Measurements from ENCODE around the gene SGPL1.

The SGPL1 gene

DNA sequence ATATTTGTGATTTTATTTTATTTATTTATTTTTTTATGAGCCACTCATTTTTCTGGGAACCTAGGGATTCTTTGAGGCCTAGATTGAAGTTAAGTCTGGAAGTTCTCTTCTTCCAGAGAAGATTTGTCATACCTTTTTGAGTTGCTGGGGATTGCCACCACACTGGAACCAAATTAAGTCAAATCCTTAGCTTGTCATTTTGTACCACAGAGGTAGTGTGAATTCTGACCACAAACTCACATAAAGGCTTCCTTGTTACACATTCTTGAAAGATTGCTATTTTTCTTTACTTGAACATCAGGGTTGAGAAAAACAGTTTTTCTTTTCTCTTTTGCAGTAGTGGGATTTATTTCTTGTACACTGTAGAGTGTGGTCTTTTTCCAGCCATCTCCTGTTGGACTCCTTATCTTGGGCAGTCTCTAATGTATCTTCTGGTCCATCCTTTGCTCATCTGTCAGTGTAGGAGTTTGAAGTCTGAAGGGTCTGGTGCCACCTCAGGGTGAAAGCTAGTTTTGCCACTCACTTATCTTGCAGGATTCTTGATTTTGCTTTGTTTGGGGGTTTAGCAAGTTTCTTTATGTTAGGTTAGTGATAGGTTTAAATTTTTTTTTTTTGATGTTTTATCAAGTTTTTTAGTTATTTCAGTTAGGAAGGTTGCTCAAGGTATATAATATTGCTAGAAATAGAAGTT is 47.9 kb downstream of the SGPL1 start:
- TF ChIP-seq, protein P1, sequence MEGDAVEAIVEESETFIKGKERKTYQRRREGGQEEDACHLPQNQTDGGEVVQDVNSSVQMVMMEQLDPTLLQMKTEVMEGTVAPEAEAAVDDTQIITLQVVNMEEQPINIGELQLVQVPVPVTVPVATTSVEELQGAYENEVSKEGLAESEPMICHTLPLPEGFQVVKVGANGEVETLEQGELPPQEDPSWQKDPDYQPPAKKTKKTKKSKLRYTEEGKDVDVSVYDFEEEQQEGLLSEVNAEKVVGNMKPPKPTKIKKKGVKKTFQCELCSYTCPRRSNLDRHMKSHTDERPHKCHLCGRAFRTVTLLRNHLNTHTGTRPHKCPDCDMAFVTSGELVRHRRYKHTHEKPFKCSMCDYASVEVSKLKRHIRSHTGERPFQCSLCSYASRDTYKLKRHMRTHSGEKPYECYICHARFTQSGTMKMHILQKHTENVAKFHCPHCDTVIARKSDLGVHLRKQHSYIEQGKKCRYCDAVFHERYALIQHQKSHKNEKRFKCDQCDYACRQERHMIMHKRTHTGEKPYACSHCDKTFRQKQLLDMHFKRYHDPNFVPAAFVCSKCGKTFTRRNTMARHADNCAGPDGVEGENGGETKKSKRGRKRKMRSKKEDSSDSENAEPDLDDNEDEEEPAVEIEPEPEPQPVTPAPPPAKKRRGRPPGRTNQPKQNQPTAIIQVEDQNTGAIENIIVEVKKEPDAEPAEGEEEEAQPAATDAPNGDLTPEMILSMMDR (IDR thresholded peaks at IDR 0.05; ENCODE audit: borderline replicate concordance, control extremely low read depth, extremely low read depth, insufficient read depth, missing control alignments): no peak
- no peak for DNase-seq (ENCODE audit: low spot score)
- in situ Hi-C loops (cut with MboI; ENCODE audit: low sequenced_read_pairs, unreplicated experiment): no loop called here

DNA sequence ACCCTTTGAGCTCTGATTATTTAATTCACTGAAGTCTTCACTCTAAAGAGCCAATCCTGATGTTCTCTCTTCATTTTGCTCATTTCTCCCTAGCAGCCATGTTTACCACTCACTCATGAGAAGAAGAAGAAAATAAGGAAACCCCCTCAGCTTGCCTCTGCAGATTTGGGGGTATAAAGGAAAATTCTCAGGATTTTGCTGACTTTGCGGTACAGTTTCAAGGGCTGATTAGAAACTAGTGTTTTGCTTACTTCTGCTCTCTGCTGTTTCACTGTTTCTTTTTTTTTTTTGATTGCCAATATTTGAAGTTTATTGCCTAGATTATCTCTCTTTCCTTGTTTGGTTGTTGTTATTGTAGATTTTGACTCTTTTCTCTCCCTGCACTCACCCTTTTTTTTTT is 49.2 kb downstream of the SGPL1 start:
- TF ChIP-seq, protein P1 (IDR thresholded peaks at IDR 0.05; ENCODE audit: borderline replicate concordance, control extremely low read depth, extremely low read depth, insufficient read depth, missing control alignments): no peak
- in situ Hi-C loops (cut with MboI; ENCODE audit: low sequenced_read_pairs, unreplicated experiment): no loop called here
- no peak for DNase-seq (ENCODE audit: low spot score)

DNA sequence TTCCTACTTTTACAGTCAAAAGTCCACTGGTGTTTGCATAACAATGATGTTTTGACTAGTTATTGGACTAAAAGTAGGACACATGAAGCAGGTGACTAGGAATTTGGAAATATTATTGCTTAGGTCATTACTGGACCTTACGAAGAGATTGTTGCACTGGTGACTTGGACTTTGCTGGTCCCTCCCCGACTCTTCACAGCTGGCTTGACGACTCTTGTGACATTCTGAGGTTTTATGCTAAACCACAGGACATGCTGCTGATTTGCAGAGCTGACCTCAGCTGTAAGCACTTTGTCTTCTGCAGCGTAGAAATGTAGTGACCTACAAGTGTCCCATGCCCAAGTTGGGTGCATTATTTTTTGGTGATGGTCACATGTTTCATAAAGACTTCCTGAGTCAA is 50.7 kb downstream of the SGPL1 start:
- in situ Hi-C loops (cut with MboI; ENCODE audit: low sequenced_read_pairs, unreplicated experiment): no loop called here
- DNase-seq (ENCODE audit: low spot score): no peak
- TF ChIP-seq, protein P1 (IDR thresholded peaks at IDR 0.05; ENCODE audit: borderline replicate concordance, control extremely low read depth, extremely low read depth, insufficient read depth, missing control alignments): no peak

DNA sequence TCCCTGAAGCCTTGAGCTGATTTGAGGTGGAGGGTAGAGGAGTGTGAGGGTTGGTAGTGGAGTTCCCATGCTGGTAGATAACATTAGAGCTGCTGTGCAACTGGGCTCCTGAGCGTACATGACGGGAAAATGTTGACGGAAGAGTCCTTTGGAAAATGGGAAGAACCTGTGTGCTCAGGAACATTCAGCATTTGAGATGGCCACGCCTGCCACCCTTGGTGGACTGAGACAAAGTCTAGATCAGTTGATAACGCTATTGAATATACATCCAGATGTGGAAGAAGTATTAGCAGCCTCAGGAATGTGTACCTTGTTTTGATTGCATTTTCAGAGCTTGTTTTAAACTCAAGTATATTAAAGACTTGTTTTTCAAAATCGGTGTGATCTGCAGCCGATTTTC is 56.5 kb downstream of the SGPL1 start:
- in situ Hi-C loops (cut with MboI; ENCODE audit: low sequenced_read_pairs, unreplicated experiment): no loop called here
- DNase-seq (ENCODE audit: low spot score): no peak
- TF ChIP-seq, protein P1 (IDR thresholded peaks at IDR 0.05; ENCODE audit: borderline replicate concordance, control extremely low read depth, extremely low read depth, insufficient read depth, missing control alignments): no peak

DNA sequence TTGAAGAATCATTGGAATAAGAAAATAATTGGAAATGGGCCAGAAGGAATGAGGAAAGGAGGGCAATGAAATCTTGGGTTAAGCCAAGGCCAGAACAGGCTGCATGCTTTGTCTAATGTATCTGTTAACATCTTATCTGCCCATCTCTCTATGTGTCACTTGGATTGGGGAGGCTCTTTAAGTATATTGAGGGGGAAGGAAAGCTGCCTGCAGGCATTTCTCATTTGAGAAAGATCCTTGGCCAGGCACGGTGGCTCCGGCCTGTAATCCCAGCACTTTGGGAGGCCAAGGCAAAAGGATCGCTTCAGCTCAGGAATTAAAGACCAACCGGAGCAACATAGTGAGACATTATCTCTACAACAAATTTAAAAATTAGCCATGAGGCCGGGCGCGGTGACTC is 58.3 kb downstream of the SGPL1 start:
- DNase-seq (ENCODE audit: low spot score): no peak
- TF ChIP-seq, protein P1 (IDR thresholded peaks at IDR 0.05; ENCODE audit: borderline replicate concordance, control extremely low read depth, extremely low read depth, insufficient read depth, missing control alignments): no peak
- in situ Hi-C loops (cut with MboI; ENCODE audit: low sequenced_read_pairs, unreplicated experiment): no loop called here

DNA sequence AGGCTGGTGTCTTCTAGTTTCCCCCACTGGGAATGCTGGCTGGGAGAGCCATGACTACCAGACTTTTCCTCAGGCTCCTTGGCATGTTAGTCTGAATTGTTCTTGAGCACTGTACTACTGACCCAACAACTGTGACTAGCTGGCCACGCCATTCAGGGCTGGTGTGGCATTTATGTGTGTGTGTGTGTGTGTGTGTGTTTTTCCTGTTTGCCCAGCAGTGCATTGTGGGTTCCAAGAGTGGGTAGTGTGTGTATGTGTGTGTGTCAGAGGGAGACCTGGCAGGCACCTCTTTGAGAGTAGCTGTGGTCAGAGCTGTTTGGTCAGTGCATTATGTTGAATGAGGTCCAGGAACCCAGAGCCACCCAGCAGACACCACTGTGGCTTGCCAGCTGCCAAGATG is 63.5 kb downstream of the SGPL1 start:
- in situ Hi-C loops (cut with MboI; ENCODE audit: low sequenced_read_pairs, unreplicated experiment): no loop called here
- TF ChIP-seq, protein P1 (IDR thresholded peaks at IDR 0.05; ENCODE audit: borderline replicate concordance, control extremely low read depth, extremely low read depth, insufficient read depth, missing control alignments): no peak
- no peak for DNase-seq (ENCODE audit: low spot score)
